AG09309 (cell line): ENCODE results near the gene ASCL5.

Experiments
- DNase-seq: peaks from one replicate; pipeline ENCODE4 v3.0.0-alpha.2; 2010; ENCODE audit warnings: low read depth
- H3K4me3 ChIP-seq: 2 replicates; pipeline ENCODE4 v1.5.1; 2011; ENCODE audit warnings: mild to moderate bottlenecking, low read depth, low read length, moderate library complexity; ENCODE audit not compliant: control insufficient read depth
- CTCF ChIP-seq: IDR thresholded peaks from 2 replicates; pipeline ENCODE4 v1.5.1; 2011; ENCODE audit warnings: mild to moderate bottlenecking, low read depth, low read length, inconsistent platforms; ENCODE audit not compliant: insufficient read depth, control insufficient read depth; ENCODE audit errors: missing control alignments

The ASCL5 gene

GRCh38 chr1:201140235-201140940, 13.4 kb upstream of the ASCL5 start:
- no peak for DNase-seq

GRCh38 chr1:201139756-201140155, 12.8 kb upstream of the ASCL5 start:
- no peak for DNase-seq
- H3K4me3 ChIP-seq, result no peak overlapping the region
- no peak for TF ChIP-seq CTCF

More at GRCh38 chr1:201140235-201140940, 13.4 kb upstream of the ASCL5 start:
- no peak for TF ChIP-seq CTCF
- H3K4me3 ChIP-seq, result no peak overlapping the region

- TF ChIP-seq CTCF, result no peak
- no peak for DNase-seq
- H3K4me3 ChIP-seq, result no peak overlapping the region
Observed at GRCh38 chr1:201139306-201139705, 12.3 kb upstream of the ASCL5 start.

GRCh38 chr1:201138311-201138840, 11.4 kb upstream of the ASCL5 start:
- no peak for DNase-seq
- TF ChIP-seq CTCF, result no peak
- no peak overlapping the region for H3K4me3 ChIP-seq

- DNase-seq, result peak; percentile 82
- no peak for TF ChIP-seq CTCF
- no peak overlapping the region for H3K4me3 ChIP-seq
Observed at GRCh38 chr1:201137579-201138310, 10.8 kb upstream of the ASCL5 start.

GRCh38 chr1:201137024-201137392, 10.0 kb upstream of the ASCL5 start:
- no peak for TF ChIP-seq CTCF
- no peak overlapping the region for H3K4me3 ChIP-seq
- no peak for DNase-seq
